K562 (cell line): Measurements from ENCODE around the gene AGT. TPM values are rescaled to one million over a fixed set of nuclear protein-coding genes. Genes with fewer than 3 reads are reported as not detected.

Experiments
- FIP1L1 ChIP-seq: fragments of 200-400 bp; formaldehyde crosslinking; IDR thresholded peaks from 2 replicates; pipeline ENCODE4 v1.6.1; 2018; ENCODE audit warnings: mild to moderate bottlenecking, low read depth, low read length; ENCODE audit not compliant: poor library complexity, severe bottlenecking
- GTF2F1 ChIP-seq: IDR thresholded peaks from 2 replicates; pipeline ENCODE4 v1.6.1; 2011; ENCODE audit warnings: low read depth, low read length, improper control_type of control experiment
- HNRNPUL1 ChIP-seq: fragments of 200-400 bp; formaldehyde crosslinking; IDR thresholded peaks from 2 replicates; pipeline ENCODE4 v1.6.1; 2017; ENCODE audit warnings: low read length
- SAP30 ChIP-seq: fragments of 200-600 bp; sonication (generic); IDR thresholded peaks from 2 replicates; pipeline ENCODE4 v1.6.1; 2012; ENCODE audit warnings: borderline replicate concordance, low read depth, mild to moderate bottlenecking, moderate library complexity, low read length, control low read depth, inconsistent platforms; ENCODE audit not compliant: insufficient read depth, poor library complexity, severe bottlenecking
- SIRT6 ChIP-seq: IDR thresholded peaks from one replicate; pipeline ENCODE4 v1.6.1; 2012; ENCODE audit warnings: low read depth, mild to moderate bottlenecking, control low read depth, inconsistent platforms, low read length, moderate library complexity
- ZNF764 ChIP-seq: fragments of 250-450 bp; sonication (Bioruptor Pico); IDR thresholded peaks from 2 replicates; pipeline ENCODE4 v1.4.0; 2020; ENCODE audit warnings: low read depth, mild to moderate bottlenecking, moderate library complexity
- polyA plus RNA-seq, 8 experiments: library from polyadenylated mRNA; depleted of rRNA in 4 of 8; stranded (reverse) in 5 of 8; unstranded in 3 of 8; fragments of >200 nt; fragmentation: Nextera tagmentation in 2 of 8; fragmentation: Illumina TruSeq in 1 of 8; extraction: Ambion mirVana in 2 of 8; extraction: Trizol in 1 of 8; gene quantifications; 2 replicates each; pipeline versions ENCODE4 v1.2.1 to v1.2.3, GENCODE V29; 2011 to 2014; ENCODE audit warnings: inconsistent platforms in 1 of 8, missing spikeins in 1 of 8
- total RNA-seq, 7 experiments: library from RNA; depleted of rRNA in 6 of 7; stranded (reverse); fragments of >200 nt in 6 of 7; fragmentation: Illumina TruSeq in 2 of 7; extraction: Trizol in 2 of 7; gene quantifications; 2 replicates each; pipeline versions ENCODE4 v1.2.1 to v1.2.3, GENCODE V29; 2011 to 2021; ENCODE audit warnings: low replicate concordance in 1 of 7
- TF ChIP-seq, protein P1 (sequence below), 2 experiments: IDR thresholded peaks in 1 of 2; conservative IDR thresholded peaks in 1 of 2; 2 replicates each; pipeline ENCODE4 v1.6.1; 2016; ENCODE audit warnings: low read depth in 2 of 2, mild to moderate bottlenecking in 1 of 2, missing compliant biosample characterization in 1 of 2, missing genetic modification characterization in 1 of 2, moderate library complexity in 1 of 2
- TF ChIP-seq, protein P2 (sequence below): fragments of 200-800 bp; sonication (Bioruptor generic); IDR thresholded peaks from 2 replicates; pipeline ENCODE4 v1.6.1; 2017; ENCODE audit warnings: missing genetic modification characterization, missing compliant biosample characterization
- TF ChIP-seq, protein P3 (sequence below): fragments of 450-650 bp; formaldehyde crosslinking; IDR thresholded peaks from 2 replicates; pipeline ENCODE4 v1.4.0; 2022; ENCODE audit warnings: missing genetic modification characterization
- TF ChIP-seq, protein P4 (sequence below), 2 experiments: fragments of 200-800 bp in 1 of 2; sonication (Bioruptor generic) in 1 of 2; sonication (generic) in 1 of 2; formaldehyde crosslinking in 1 of 2; IDR thresholded peaks in 1 of 2; conservative IDR thresholded peaks in 1 of 2; 2 replicates each; pipeline versions ENCODE4 v1.5.0 to v1.6.1; 2016 to 2020; ENCODE audit warnings: missing compliant biosample characterization in 1 of 2, missing genetic modification characterization in 1 of 2, missing genetic modification reagents in 1 of 2
- TF ChIP-seq, protein P5 (sequence below): IDR thresholded peaks from 2 replicates; pipeline ENCODE4 v1.6.1; 2014; ENCODE audit warnings: antibody characterized with exemption
- TF ChIP-seq, protein P6 (sequence below): fragments of 450-650 bp; formaldehyde crosslinking; IDR thresholded peaks from 2 replicates; pipeline ENCODE4 v1.4.0; 2022; ENCODE audit warnings: mild to moderate bottlenecking, moderate library complexity

The AGT gene
- total and polyA plus RNA-seq, 9 of the 15 experiments (the other 6 are each of a cell fraction or from before 2014, with no cell fraction given), result 0.40 TPM; not detected in 8

DNA sequence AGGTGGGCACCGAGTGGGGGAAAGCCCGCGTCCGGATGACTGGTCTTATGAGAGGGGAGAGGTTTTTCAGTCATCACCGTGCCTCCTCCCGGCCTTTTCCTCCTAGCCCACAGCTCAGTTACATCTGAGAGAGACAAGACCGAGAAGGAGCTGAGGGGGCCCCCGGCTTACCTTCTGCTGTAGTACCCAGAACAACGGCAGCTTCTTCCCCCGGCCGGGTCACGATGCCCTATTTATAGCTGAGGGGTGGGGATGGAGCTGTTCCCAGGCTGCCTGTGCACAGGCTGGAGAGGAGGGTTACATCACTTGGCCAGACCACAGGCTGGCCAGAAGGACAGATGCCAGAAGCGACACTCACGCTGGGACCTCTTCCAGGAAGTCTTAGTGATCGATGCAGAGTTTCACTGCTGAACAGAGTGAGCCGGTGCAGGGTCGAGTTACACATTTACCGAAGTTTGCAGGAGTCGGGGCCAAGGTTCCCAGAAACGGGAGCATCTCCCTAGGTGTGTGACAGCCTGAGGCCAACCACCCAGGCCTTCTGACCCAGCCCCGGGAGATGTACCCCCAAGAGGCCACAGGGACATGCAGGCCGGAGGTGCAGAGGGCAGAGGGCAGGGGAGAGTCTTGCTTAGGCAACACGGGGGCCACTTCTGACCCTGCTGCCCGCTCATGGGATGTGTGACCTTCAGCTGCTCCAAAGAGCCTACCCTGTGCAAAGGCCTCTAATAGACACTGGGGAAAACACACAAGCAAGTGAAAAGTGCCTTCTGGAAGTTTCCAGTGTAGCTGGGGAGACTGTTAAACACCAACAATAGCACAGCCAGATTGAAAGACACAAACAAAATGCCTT is at the start of gene AGT (continued):
- TF ChIP-seq, protein P1, sequence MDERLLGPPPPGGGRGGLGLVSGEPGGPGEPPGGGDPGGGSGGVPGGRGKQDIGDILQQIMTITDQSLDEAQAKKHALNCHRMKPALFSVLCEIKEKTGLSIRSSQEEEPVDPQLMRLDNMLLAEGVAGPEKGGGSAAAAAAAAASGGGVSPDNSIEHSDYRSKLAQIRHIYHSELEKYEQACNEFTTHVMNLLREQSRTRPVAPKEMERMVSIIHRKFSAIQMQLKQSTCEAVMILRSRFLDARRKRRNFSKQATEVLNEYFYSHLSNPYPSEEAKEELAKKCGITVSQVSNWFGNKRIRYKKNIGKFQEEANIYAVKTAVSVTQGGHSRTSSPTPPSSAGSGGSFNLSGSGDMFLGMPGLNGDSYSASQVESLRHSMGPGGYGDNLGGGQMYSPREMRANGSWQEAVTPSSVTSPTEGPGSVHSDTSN (CRISPR knock-in tag; IDR thresholded peaks at IDR 0.05; ENCODE audit: low read depth), result no peak
- TF ChIP-seq, protein P1 (tag; conservative IDR thresholded peaks at IDR 0.05; ENCODE audit: low read depth), result no peak
- TF ChIP-seq SIRT6 (no peak), FIP1L1 (no peak), SAP30 (no peak), GTF2F1 (no peak), HNRNPUL1 (no peak), ZNF764 (CRISPR knock-in tag) (no peak)
- TF ChIP-seq, protein P2, sequence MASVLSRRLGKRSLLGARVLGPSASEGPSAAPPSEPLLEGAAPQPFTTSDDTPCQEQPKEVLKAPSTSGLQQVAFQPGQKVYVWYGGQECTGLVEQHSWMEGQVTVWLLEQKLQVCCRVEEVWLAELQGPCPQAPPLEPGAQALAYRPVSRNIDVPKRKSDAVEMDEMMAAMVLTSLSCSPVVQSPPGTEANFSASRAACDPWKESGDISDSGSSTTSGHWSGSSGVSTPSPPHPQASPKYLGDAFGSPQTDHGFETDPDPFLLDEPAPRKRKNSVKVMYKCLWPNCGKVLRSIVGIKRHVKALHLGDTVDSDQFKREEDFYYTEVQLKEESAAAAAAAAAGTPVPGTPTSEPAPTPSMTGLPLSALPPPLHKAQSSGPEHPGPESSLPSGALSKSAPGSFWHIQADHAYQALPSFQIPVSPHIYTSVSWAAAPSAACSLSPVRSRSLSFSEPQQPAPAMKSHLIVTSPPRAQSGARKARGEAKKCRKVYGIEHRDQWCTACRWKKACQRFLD (CRISPR knock-in tag), result no peak
- TF ChIP-seq, protein P3, sequence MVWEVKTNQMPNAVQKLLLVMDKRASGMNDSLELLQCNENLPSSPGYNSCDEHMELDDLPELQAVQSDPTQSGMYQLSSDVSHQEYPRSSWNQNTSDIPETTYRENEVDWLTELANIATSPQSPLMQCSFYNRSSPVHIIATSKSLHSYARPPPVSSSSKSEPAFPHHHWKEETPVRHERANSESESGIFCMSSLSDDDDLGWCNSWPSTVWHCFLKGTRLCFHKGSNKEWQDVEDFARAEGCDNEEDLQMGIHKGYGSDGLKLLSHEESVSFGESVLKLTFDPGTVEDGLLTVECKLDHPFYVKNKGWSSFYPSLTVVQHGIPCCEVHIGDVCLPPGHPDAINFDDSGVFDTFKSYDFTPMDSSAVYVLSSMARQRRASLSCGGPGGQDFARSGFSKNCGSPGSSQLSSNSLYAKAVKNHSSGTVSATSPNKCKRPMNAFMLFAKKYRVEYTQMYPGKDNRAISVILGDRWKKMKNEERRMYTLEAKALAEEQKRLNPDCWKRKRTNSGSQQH, result no peak
- TF ChIP-seq, protein P4, sequence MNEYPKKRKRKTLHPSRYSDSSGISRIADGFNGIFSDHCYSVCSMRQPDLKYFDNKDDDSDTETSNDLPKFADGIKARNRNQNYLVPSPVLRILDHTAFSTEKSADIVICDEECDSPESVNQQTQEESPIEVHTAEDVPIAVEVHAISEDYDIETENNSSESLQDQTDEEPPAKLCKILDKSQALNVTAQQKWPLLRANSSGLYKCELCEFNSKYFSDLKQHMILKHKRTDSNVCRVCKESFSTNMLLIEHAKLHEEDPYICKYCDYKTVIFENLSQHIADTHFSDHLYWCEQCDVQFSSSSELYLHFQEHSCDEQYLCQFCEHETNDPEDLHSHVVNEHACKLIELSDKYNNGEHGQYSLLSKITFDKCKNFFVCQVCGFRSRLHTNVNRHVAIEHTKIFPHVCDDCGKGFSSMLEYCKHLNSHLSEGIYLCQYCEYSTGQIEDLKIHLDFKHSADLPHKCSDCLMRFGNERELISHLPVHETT (CRISPR knock-in tag; conservative IDR thresholded peaks at IDR 0.05 in 1 of 2, IDR thresholded peaks at IDR 0.05 in 1 of 2), result no peak
- TF ChIP-seq, protein P5, sequence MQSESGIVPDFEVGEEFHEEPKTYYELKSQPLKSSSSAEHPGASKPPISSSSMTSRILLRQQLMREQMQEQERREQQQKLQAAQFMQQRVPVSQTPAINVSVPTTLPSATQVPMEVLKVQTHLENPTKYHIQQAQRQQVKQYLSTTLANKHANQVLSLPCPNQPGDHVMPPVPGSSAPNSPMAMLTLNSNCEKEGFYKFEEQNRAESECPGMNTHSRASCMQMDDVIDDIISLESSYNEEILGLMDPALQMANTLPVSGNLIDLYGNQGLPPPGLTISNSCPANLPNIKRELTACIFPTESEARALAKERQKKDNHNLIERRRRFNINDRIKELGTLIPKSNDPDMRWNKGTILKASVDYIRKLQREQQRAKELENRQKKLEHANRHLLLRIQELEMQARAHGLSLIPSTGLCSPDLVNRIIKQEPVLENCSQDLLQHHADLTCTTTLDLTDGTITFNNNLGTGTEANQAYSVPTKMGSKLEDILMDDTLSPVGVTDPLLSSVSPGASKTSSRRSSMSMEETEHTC, result no peak
- TF ChIP-seq, protein P6, sequence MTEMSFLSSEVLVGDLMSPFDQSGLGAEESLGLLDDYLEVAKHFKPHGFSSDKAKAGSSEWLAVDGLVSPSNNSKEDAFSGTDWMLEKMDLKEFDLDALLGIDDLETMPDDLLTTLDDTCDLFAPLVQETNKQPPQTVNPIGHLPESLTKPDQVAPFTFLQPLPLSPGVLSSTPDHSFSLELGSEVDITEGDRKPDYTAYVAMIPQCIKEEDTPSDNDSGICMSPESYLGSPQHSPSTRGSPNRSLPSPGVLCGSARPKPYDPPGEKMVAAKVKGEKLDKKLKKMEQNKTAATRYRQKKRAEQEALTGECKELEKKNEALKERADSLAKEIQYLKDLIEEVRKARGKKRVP, result no peak
